Measurements from ENCODE around the gene GALNTL6.

DNA sequence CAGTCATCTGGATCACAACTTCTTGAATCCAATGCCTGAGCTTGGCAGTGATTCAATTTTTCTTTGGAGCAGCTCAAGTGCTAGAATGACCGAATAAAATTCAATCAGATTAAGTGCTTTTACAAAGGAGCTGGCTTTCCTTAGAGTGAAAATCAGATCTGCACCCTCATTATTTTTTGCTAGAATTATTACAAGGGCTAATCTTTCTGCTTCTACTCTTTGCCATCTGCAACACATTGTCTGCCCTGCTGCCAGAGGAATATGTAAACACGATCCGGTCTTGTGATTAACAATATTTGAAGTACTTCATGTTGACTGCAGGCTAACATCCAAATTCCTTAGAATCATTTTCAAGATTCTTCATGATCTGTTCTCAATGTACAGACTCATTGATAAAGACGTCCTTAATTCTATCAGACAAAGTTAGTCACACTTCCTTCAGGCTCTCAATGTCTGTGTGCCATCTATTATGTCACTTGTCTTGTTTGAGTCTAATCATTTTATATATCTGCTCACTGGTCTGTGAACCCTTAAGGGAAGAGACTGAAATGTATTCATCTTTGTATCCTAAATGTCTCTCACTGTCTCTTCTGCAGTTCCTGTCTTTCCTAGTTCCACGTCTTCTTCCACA lies 531.2 kb downstream of the GALNTL6 start:
- TF ChIP-seq, protein P1, sequence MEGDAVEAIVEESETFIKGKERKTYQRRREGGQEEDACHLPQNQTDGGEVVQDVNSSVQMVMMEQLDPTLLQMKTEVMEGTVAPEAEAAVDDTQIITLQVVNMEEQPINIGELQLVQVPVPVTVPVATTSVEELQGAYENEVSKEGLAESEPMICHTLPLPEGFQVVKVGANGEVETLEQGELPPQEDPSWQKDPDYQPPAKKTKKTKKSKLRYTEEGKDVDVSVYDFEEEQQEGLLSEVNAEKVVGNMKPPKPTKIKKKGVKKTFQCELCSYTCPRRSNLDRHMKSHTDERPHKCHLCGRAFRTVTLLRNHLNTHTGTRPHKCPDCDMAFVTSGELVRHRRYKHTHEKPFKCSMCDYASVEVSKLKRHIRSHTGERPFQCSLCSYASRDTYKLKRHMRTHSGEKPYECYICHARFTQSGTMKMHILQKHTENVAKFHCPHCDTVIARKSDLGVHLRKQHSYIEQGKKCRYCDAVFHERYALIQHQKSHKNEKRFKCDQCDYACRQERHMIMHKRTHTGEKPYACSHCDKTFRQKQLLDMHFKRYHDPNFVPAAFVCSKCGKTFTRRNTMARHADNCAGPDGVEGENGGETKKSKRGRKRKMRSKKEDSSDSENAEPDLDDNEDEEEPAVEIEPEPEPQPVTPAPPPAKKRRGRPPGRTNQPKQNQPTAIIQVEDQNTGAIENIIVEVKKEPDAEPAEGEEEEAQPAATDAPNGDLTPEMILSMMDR (IDR thresholded peaks at IDR 0.05; ENCODE audit: insufficient read depth, low read length) = no peak
- no peak for TF ChIP-seq POLR2AphosphoS5 (IDR thresholded peaks at IDR 0.05; ENCODE audit: low read depth)
- no peak for TF ChIP-seq REST (IDR thresholded peaks at IDR 0.05; ENCODE audit: insufficient replicate concordance, low read depth)

Measured in HL-60 (cell line).